Calu3 (cell line): ENCODE measurements around the gene SCAPER. TPM values are rescaled to one million over a fixed set of nuclear protein-coding genes. Genes with fewer than 3 reads are reported as not detected.

ENCODE experiments used
- BruUV-seq: library from RNA; stranded (reverse); fragments of 400-500 nt; replicated peaks from 2 replicates; lab custom pipeline; 2021; lab: Mats Ljungman, UMichigan
- CTCF ChIA-PET: fragments of 300-600 bp; sonication (Branson Sonifier 250); formaldehyde crosslinking; loops from one replicate; lab custom pipeline; 2022; ENCODE audit warnings: antibody characterized with exemption; lab: Charles Lee
- DNase-seq: peaks from one replicate; pipeline ENCODE4 v3.0.0; 2022
- H3K27ac Mint-ChIP-seq: one replicate; pipeline ENCODE4 v1.8.0; 2022; ENCODE audit warnings: mixed read lengths; ENCODE audit not compliant: unreplicated experiment
- H3K27me3 Mint-ChIP-seq: one replicate; pipeline ENCODE4 v1.8.0; 2022; ENCODE audit warnings: mixed read lengths; ENCODE audit not compliant: unreplicated experiment
- H3K36me3 Mint-ChIP-seq: one replicate; pipeline ENCODE4 v1.8.0; 2022; ENCODE audit warnings: mild to moderate bottlenecking, moderate library complexity, mixed read lengths; ENCODE audit not compliant: insufficient read depth, unreplicated experiment
- H3K4me1 Mint-ChIP-seq: one replicate; pipeline ENCODE4 v1.8.0; 2022; ENCODE audit warnings: mild to moderate bottlenecking, low read depth, mixed read lengths; ENCODE audit not compliant: unreplicated experiment
- H3K4me3 Mint-ChIP-seq: one replicate; pipeline ENCODE4 v1.8.0; 2022; ENCODE audit warnings: mild to moderate bottlenecking, low read depth, moderate library complexity, mixed read lengths; ENCODE audit not compliant: unreplicated experiment
- H3K9me3 Mint-ChIP-seq: one replicate; pipeline ENCODE4 v1.8.0; 2022; ENCODE audit warnings: low read depth, mixed read lengths; ENCODE audit not compliant: unreplicated experiment
- intact Hi-C: fragments of 100-400 bp; cut with micrococcal nuclease; formaldehyde crosslinking; loops from one replicate; pipeline ENCODE4 v1.10.0; 2022; ENCODE audit not compliant: unreplicated experiment
- total RNA-seq: library from RNA; stranded (reverse); gene quantifications from 2 replicates; pipeline ENCODE4 v1.2.3, GENCODE V29; 2022
- TF ChIP-seq, protein P1 (sequence below): fragments of 200-600 bp; IDR thresholded peaks from one replicate; pipeline ENCODE4 v1.8.0; 2022; ENCODE audit warnings: antibody characterized with exemption; ENCODE audit not compliant: unreplicated experiment

Gene SCAPER
- total RNA-seq, 1 experiment from 2014 or later: 34.8 TPM

- no peak for DNase-seq
- intact Hi-C loops: no loop called here
- CTCF ChIA-PET: interaction anchor here (0.7 kb wide), 1 partner anchor 1076 kb away, joined by 3 read pairs; no protein-coding TSS in a partner anchor
- no TSS peak for BruUV-seq
- no peaks in the 10 kb centered on the region for H3K27me3 Mint-ChIP-seq
- H3K4me3 Mint-ChIP-seq: no peak overlapping the region
- no peak overlapping the region for H3K27ac Mint-ChIP-seq
- no peaks in the 10 kb centered on the region for H3K36me3 Mint-ChIP-seq
- TF ChIP-seq, protein P1, sequence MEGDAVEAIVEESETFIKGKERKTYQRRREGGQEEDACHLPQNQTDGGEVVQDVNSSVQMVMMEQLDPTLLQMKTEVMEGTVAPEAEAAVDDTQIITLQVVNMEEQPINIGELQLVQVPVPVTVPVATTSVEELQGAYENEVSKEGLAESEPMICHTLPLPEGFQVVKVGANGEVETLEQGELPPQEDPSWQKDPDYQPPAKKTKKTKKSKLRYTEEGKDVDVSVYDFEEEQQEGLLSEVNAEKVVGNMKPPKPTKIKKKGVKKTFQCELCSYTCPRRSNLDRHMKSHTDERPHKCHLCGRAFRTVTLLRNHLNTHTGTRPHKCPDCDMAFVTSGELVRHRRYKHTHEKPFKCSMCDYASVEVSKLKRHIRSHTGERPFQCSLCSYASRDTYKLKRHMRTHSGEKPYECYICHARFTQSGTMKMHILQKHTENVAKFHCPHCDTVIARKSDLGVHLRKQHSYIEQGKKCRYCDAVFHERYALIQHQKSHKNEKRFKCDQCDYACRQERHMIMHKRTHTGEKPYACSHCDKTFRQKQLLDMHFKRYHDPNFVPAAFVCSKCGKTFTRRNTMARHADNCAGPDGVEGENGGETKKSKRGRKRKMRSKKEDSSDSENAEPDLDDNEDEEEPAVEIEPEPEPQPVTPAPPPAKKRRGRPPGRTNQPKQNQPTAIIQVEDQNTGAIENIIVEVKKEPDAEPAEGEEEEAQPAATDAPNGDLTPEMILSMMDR: no peak
- H3K9me3 Mint-ChIP-seq: peaks cover 3% of the 10 kb centered on the region
- H3K4me1 Mint-ChIP-seq: no peaks in the 10 kb centered on the region
Measured at GRCh38 chr15:76684002-76684401, 221.1 kb downstream of the SCAPER start.

DNA sequence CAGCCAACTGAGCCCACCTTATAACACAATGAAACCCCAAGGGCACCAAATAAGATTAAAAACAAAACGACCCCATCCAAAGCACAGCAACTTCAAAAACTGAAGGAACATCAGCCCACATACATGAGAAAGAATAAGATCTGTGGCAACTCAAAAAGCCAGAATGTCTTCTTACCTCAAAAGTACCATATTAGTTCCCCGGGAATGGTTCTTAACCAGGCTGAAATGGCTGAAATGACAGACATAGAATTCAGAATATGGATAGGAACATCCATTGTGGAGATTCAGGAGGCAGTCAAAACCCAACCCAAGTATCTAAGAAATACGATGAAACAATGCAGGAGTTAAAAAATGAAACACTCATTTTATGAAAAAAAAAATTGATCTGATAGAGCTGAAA, 222.3 kb downstream of the SCAPER start:
- H3K4me1 Mint-ChIP-seq: no peaks in the 10 kb centered on the region
- intact Hi-C loops: no loop called here
- H3K27me3 Mint-ChIP-seq: no peaks in the 10 kb centered on the region
- TF ChIP-seq, protein P1: no peak
- no peak overlapping the region for H3K27ac Mint-ChIP-seq
- H3K9me3 Mint-ChIP-seq: peaks cover 3% of the 10 kb centered on the region
- BruUV-seq: no TSS peak
- H3K4me3 Mint-ChIP-seq: no peak overlapping the region
- no peaks in the 10 kb centered on the region for H3K36me3 Mint-ChIP-seq
- DNase-seq: no peak
- CTCF ChIA-PET: no interaction called here

DNA sequence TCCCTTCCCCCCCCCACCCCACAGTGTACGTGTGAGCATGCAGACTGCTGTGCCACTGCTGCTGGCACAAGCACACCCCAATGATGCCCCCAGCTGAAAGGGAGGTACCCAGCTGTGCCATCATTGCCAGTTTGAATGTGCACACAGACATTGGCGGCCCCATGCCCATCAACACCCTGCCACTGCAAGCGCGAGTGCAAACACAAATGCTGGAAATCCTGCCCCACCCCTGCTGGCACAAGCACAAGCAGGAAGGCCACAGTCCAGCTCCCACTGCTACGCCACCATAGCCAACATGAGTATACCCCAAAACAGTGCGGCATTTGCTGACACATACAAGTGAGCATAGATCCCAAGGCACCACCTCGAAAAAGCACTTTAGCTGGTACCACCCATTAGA, 222.9 kb downstream of the SCAPER start:
- CTCF ChIA-PET: no interaction called here
- no peak overlapping the region for H3K4me3 Mint-ChIP-seq
- DNase-seq: no peak
- H3K4me1 Mint-ChIP-seq: no peaks in the 10 kb centered on the region
- TF ChIP-seq, protein P1: no peak
- intact Hi-C loops: no loop called here
- no peak overlapping the region for H3K27ac Mint-ChIP-seq
- peaks cover 3% of the 10 kb centered on the region for H3K9me3 Mint-ChIP-seq
- no peaks in the 10 kb centered on the region for H3K36me3 Mint-ChIP-seq
- H3K27me3 Mint-ChIP-seq: no peaks in the 10 kb centered on the region
- BruUV-seq: no TSS peak

DNA sequence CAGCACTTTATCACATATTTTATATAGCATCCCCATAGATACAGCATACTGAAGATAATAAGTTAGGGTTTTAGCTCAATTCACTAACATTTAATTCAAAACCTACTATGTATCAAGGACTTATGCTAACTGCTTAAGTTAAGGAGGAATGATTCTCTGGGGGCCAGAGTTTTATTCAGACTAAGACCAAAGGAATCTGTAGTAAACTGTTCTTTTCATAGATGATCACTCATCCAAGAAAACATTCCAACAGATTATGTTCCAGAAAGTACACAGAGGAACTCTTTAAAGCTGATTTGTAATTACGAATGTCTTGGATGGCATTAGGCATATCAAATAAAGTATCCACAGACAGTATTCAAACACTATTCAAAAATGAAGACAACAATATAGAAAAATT, 226.4 kb downstream of the SCAPER start:
- no peaks in the 10 kb centered on the region for H3K9me3 Mint-ChIP-seq
- H3K27ac Mint-ChIP-seq: no peak overlapping the region
- intact Hi-C loops: no loop called here
- CTCF ChIA-PET: no interaction called here
- DNase-seq: no peak
- no peak overlapping the region for H3K4me3 Mint-ChIP-seq
- TF ChIP-seq, protein P1: no peak
- no TSS peak for BruUV-seq
- no peaks in the 10 kb centered on the region for H3K4me1 Mint-ChIP-seq
- no peaks in the 10 kb centered on the region for H3K27me3 Mint-ChIP-seq
- H3K36me3 Mint-ChIP-seq: no peaks in the 10 kb centered on the region
